ENCODE data around the gene AZU1.

Gene AZU1

GRCh38 chr19:802498-803098, 25.0 kb upstream of the AZU1 start:
- peaks cover 18% of the 10 kb centered on the region for H3K4me1 ChIP-seq (ENCODE audit: control insufficient read depth, low read length)
- no peak overlapping the region for H3K27ac ChIP-seq (ENCODE audit: low read depth, low read length)
- no peaks in the 10 kb centered on the region for H3K9me2 ChIP-seq (replicated peaks; ENCODE audit: control insufficient read depth, low read length)
- TF ChIP-seq EZH2phosphoT487 (IDR thresholded peaks at IDR 0.05; ENCODE audit: borderline replicate concordance, low read length): no peak
- no peak for TF ChIP-seq CTCF (IDR thresholded peaks at IDR 0.05; ENCODE audit: low read depth, low read length, poor library complexity, severe bottlenecking)
- peaks cover 67% of the 10 kb centered on the region for H4K20me1 ChIP-seq (ENCODE audit: control insufficient read depth, insufficient read depth, low read depth, low read length)
- H3K36me3 ChIP-seq (ENCODE audit: control insufficient read depth, low read length): peaks cover 97% of the 10 kb centered on the region
- no peak overlapping the region for H3K4me2 ChIP-seq (ENCODE audit: low read length)
- H3K4me3 ChIP-seq (ENCODE audit: low read length): no peak overlapping the region
- H3K79me2 ChIP-seq (ENCODE audit: control insufficient read depth, low read length): peaks cover 97% of the 10 kb centered on the region
- no peaks in the 10 kb centered on the region for H3K9me3 ChIP-seq (ENCODE audit: control insufficient read depth, insufficient read depth, low read length)
- H3F3A ChIP-seq (ENCODE audit: control insufficient read depth, insufficient read depth): no peaks in the 10 kb centered on the region
- H3K27me3 ChIP-seq (ENCODE audit: control insufficient read depth, low read length): no peaks in the 10 kb centered on the region

GRCh38 chr19:803099-803561, 24.5 kb upstream of the AZU1 start:
- Histone ChIP-seq H3K36me3 (ENCODE audit: control insufficient read depth, low read length) (peaks cover 100% of the 10 kb centered on the region), H3K79me2 (ENCODE audit: control insufficient read depth, low read length) (peaks cover 98% of the 10 kb centered on the region), H3F3A (ENCODE audit: control insufficient read depth, insufficient read depth) (no peaks in the 10 kb centered on the region), H3K27ac (ENCODE audit: low read depth, low read length) (no peak overlapping the region), H3K9me3 (ENCODE audit: control insufficient read depth, insufficient read depth, low read length) (no peaks in the 10 kb centered on the region), H3K9me2 (replicated peaks; ENCODE audit: control insufficient read depth, low read length) (no peaks in the 10 kb centered on the region), H3K4me1 (ENCODE audit: control insufficient read depth, low read length) (peaks cover 18% of the 10 kb centered on the region), H4K20me1 (ENCODE audit: control insufficient read depth, insufficient read depth, low read depth, low read length) (peaks cover 68% of the 10 kb centered on the region), H3K4me3 (ENCODE audit: low read length) (no peak overlapping the region), H3K27me3 (ENCODE audit: control insufficient read depth, low read length) (no peaks in the 10 kb centered on the region), H3K4me2 (ENCODE audit: low read length) (no peak overlapping the region)
- no peak for TF ChIP-seq CTCF (IDR thresholded peaks at IDR 0.05; ENCODE audit: low read depth, low read length, poor library complexity, severe bottlenecking)
- TF ChIP-seq EZH2phosphoT487 (IDR thresholded peaks at IDR 0.05; ENCODE audit: borderline replicate concordance, low read length): no peak

- H3K9me3 ChIP-seq (ENCODE audit: control insufficient read depth, insufficient read depth, low read length): no peaks in the 10 kb centered on the region
- TF ChIP-seq EZH2phosphoT487 (IDR thresholded peaks at IDR 0.05; ENCODE audit: borderline replicate concordance, low read length) (no peak), CTCF (IDR thresholded peaks at IDR 0.05; ENCODE audit: low read depth, low read length, poor library complexity, severe bottlenecking) (no peak)
- H3K79me2 ChIP-seq (ENCODE audit: control insufficient read depth, low read length): peaks cover 91% of the 10 kb centered on the region
- H3K36me3 ChIP-seq (ENCODE audit: control insufficient read depth, low read length): peaks cover 99% of the 10 kb centered on the region
- no peak overlapping the region for H3K27ac ChIP-seq (ENCODE audit: low read depth, low read length)
- no peaks in the 10 kb centered on the region for H3F3A ChIP-seq (ENCODE audit: control insufficient read depth, insufficient read depth)
- H4K20me1 ChIP-seq (ENCODE audit: control insufficient read depth, insufficient read depth, low read depth, low read length): peaks cover 61% of the 10 kb centered on the region
- H3K4me2 ChIP-seq (ENCODE audit: low read length): no peak overlapping the region
- no peak overlapping the region for H3K4me3 ChIP-seq (ENCODE audit: low read length)
- no peaks in the 10 kb centered on the region for H3K9me2 ChIP-seq (replicated peaks; ENCODE audit: control insufficient read depth, low read length)
- peaks cover 16% of the 10 kb centered on the region for H3K4me1 ChIP-seq (ENCODE audit: control insufficient read depth, low read length)
- H3K27me3 ChIP-seq (ENCODE audit: control insufficient read depth, low read length): no peaks in the 10 kb centered on the region
These were observed 23.8 kb upstream of the AZU1 start for GRCh38 chr19:803686-804418.
